ENCODE results near the gene ZNF341.

ZNF341 gene

GRCh38 chr20:33825340-33826269, 93.8 kb downstream of the ZNF341 start:
- no peak for DNase-seq (ENCODE audit: low spot score)

GRCh38 chr20:33826270-33826897, 94.6 kb downstream of the ZNF341 start:
- DNase-seq (ENCODE audit: low spot score): no peak

GRCh38 chr20:33827109-33827508, 95.3 kb downstream of the ZNF341 start:
- no peak for DNase-seq (ENCODE audit: low spot score)

GRCh38 chr20:33827634-33828325, 96.0 kb downstream of the ZNF341 start:
- DNase-seq (ENCODE audit: low spot score): no peak

- no peak for DNase-seq (ENCODE audit: low spot score)
Measured at GRCh38 chr20:33828326-33828844, 96.6 kb downstream of the ZNF341 start.

GRCh38 chr20:33828967-33829560, 97.3 kb downstream of the ZNF341 start:
- DNase-seq (ENCODE audit: low spot score): peak; percentile 20

GRCh38 chr20:33829636-33830035, 97.8 kb downstream of the ZNF341 start:
- no peak for DNase-seq (ENCODE audit: low spot score)

- no peak for DNase-seq (ENCODE audit: low spot score)
Measured at GRCh38 chr20:33830371-33830770, 98.6 kb downstream of the ZNF341 start.

- DNase-seq (ENCODE audit: low spot score): peak; percentile 18
Measured at GRCh38 chr20:33832103-33832804, 100.5 kb downstream of the ZNF341 start.

- no peak for DNase-seq (ENCODE audit: low spot score)
Measured at GRCh38 chr20:33833333-33833732, 101.5 kb downstream of the ZNF341 start.

- DNase-seq (ENCODE audit: low spot score): no peak
Measured at GRCh38 chr20:33835615-33836172, 103.9 kb downstream of the ZNF341 start.

GRCh38 chr20:33836277-33836676, 104.5 kb downstream of the ZNF341 start:
- no peak for DNase-seq (ENCODE audit: low spot score)

GRCh38 chr20:33837096-33837830, 105.5 kb downstream of the ZNF341 start:
- no peak for DNase-seq (ENCODE audit: low spot score)

- no peak for DNase-seq (ENCODE audit: low spot score)
Measured at GRCh38 chr20:33838035-33838864, 106.5 kb downstream of the ZNF341 start.

- DNase-seq (ENCODE audit: low spot score): no peak
Measured at GRCh38 chr20:33839591-33839990, 107.8 kb downstream of the ZNF341 start.

GRCh38 chr20:33840160-33840559, 108.4 kb downstream of the ZNF341 start:
- DNase-seq (ENCODE audit: low spot score): no peak

- peak; percentile 37 for DNase-seq (ENCODE audit: low spot score)
Measured at GRCh38 chr20:33840759-33841435, 109.1 kb downstream of the ZNF341 start.

GRCh38 chr20:33841436-33841799, 109.6 kb downstream of the ZNF341 start:
- no peak for DNase-seq (ENCODE audit: low spot score)

Measured in pons (tissue), 1 donor.